Esophagus muscularis mucosa (tissue), 3 donors: ENCODE data around the gene TMEM117.

Experiments used
- POLR2A ChIP-seq: fragments of 450-650 bp; IDR thresholded peaks from one replicate; pipeline ENCODE4 v1.6.1; 2017; ENCODE audit warnings: antibody characterized with exemption, moderate library complexity, mild to moderate bottlenecking, low read depth
- POLR2AphosphoS5 ChIP-seq, 2 donors: sonication (generic); formaldehyde crosslinking; IDR thresholded peaks; one replicate each; pipeline ENCODE4 v1.6.1; 2017; ENCODE audit warnings: antibody characterized with exemption in 2 of 2
- TF ChIP-seq, protein P1 (sequence below), 3 experiments: fragments of 200-600 bp in 2 of 3; fragments of 450-650 bp in 1 of 3; sonication (generic) in 2 of 3; IDR thresholded peaks; one replicate each; pipeline ENCODE4 v1.5.1; 2017 to 2019; ENCODE audit warnings: antibody characterized with exemption in 3 of 3, mild to moderate bottlenecking in 2 of 3, moderate library complexity in 1 of 3

DNA sequence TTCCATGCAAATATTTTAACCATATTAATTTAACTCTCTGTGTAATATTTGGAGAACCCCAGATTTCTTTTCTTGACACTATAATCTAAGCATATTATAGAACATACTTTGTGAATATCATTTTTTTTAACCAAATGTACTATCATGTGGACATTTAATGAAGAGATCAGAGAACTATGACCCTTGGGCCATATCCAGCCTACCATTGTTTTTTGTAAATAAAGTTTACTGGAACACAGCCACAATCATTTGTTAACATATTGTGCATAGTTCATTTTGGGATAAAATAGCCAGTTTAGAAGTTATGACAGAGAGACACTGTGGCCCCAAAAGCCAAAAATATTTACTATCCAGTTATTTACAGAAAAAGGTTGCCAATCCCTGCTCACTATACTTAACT lies 338.2 kb downstream of the TMEM117 start:
- no peak for TF ChIP-seq POLR2AphosphoS5 (IDR thresholded peaks at IDR 0.05)
- TF ChIP-seq, protein P1, sequence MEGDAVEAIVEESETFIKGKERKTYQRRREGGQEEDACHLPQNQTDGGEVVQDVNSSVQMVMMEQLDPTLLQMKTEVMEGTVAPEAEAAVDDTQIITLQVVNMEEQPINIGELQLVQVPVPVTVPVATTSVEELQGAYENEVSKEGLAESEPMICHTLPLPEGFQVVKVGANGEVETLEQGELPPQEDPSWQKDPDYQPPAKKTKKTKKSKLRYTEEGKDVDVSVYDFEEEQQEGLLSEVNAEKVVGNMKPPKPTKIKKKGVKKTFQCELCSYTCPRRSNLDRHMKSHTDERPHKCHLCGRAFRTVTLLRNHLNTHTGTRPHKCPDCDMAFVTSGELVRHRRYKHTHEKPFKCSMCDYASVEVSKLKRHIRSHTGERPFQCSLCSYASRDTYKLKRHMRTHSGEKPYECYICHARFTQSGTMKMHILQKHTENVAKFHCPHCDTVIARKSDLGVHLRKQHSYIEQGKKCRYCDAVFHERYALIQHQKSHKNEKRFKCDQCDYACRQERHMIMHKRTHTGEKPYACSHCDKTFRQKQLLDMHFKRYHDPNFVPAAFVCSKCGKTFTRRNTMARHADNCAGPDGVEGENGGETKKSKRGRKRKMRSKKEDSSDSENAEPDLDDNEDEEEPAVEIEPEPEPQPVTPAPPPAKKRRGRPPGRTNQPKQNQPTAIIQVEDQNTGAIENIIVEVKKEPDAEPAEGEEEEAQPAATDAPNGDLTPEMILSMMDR (IDR thresholded peaks at IDR 0.05): no peak
- no peak for TF ChIP-seq POLR2A
